ENCODE results near the gene MCTP1.

Gene MCTP1

DNA sequence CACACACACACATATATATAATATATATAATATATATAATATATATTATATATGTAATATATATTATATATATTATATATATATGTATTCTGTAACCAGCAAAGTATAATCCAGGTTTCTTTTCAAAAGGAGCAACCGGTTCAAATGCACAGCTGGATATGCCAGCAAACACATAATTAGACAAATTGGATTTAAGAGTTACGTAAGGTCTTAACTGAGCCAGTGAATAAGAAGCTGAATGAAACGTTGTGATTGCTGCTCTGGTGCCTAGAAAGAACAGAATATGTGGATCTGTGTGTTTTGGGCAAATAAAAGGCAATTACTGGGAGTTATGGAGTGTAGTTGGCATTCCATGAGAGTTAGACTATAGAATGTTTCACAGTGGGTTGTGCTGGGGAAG lies 488.3 kb downstream of the MCTP1 start:
- no peak overlapping the region for H3K4me3 ChIP-seq (ENCODE audit: low read depth, low read length)
- H3K9me3 ChIP-seq, result no peaks in the 10 kb centered on the region
- DNase-seq, result no peak
- no peaks in the 10 kb centered on the region for H3K36me3 ChIP-seq
- H3K4me1 ChIP-seq, result no peaks in the 10 kb centered on the region
- H3K27me3 ChIP-seq, result no peaks in the 10 kb centered on the region
- no peak for TF ChIP-seq CTCF (IDR thresholded peaks at IDR 0.05; ENCODE audit: low read depth, low read length)

DNA sequence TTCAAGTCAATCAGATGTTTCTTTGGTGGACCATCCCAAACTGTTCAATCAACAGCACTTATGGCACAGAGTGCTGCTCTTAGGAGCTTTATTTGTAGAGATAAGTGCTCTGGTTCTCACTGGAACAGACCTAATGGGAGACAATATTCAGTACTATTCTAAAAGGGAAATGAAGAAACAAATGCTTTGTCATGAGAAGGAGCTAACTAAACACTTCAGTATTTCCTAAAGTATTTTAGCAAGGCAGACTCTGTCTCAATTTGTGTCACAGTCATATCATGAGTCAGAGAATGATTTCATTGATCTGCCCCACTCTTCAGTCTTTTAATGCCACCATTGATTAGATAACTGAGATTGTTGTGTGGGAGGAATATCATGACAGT lies 491.1 kb downstream of the MCTP1 start:
- H3K36me3 ChIP-seq, result no peaks in the 10 kb centered on the region
- H3K27me3 ChIP-seq, result no peaks in the 10 kb centered on the region
- DNase-seq, result no peak
- H3K9me3 ChIP-seq, result no peaks in the 10 kb centered on the region
- no peak for TF ChIP-seq CTCF (IDR thresholded peaks at IDR 0.05; ENCODE audit: low read depth, low read length)
- H3K4me1 ChIP-seq, result no peaks in the 10 kb centered on the region
- no peak overlapping the region for H3K4me3 ChIP-seq (ENCODE audit: low read depth, low read length)

DNA sequence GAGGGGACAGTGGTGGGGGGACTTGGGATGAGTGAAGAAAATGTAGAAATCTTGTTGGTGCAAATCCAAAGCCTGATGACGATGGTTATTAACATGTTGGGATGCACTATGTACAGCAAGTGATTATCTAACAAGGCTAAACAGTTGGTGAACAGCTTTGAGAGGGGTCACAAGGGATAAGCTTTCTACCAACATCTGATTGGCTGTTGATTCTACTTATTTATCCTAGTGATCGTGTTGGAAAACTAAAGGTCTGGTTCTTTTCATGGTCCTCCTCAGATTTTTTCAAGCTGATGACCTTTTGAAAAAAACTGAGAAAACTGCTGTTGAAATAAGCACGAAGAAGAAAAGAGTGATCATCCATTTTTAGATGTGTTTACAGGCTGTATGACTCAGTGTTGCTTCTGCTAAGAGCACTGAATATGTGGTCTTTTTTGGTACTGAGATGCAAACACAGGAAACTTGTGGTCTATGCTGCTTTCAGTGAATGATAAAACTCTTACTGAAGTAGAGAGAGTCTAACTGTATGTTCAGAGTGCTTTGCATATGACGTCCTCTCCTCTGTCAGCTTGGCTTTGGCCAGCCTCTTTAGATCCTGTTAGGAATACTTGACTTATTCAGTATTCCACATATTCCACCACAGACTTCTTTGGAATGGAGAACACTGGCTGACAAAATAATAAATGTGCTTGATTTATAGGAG lies 491.6 kb downstream of the MCTP1 start:
- Histone ChIP-seq H3K27me3 (no peaks in the 10 kb centered on the region), H3K36me3 (no peaks in the 10 kb centered on the region), H3K4me1 (no peaks in the 10 kb centered on the region), H3K4me3 (ENCODE audit: low read depth, low read length) (no peak overlapping the region), H3K9me3 (no peaks in the 10 kb centered on the region)
- no peak for TF ChIP-seq CTCF (IDR thresholded peaks at IDR 0.05; ENCODE audit: low read depth, low read length)
- DNase-seq, result no peak

GRCh38 chr5:94791829-94792228 lies 493.1 kb downstream of the MCTP1 start:
- Histone ChIP-seq H3K36me3 (no peaks in the 10 kb centered on the region), H3K27me3 (no peaks in the 10 kb centered on the region), H3K4me1 (no peaks in the 10 kb centered on the region), H3K9me3 (no peaks in the 10 kb centered on the region), H3K4me3 (ENCODE audit: low read depth, low read length) (no peak overlapping the region)
- no peak for TF ChIP-seq CTCF (IDR thresholded peaks at IDR 0.05; ENCODE audit: low read depth, low read length)
- no peak for DNase-seq

GRCh38 chr5:94788527-94788926 lies 496.4 kb downstream of the MCTP1 start:
- no peaks in the 10 kb centered on the region for H3K9me3 ChIP-seq
- H3K27me3 ChIP-seq, result no peaks in the 10 kb centered on the region
- TF ChIP-seq CTCF (IDR thresholded peaks at IDR 0.05; ENCODE audit: low read depth, low read length), result no peak
- no peak overlapping the region for H3K4me3 ChIP-seq (ENCODE audit: low read depth, low read length)
- H3K36me3 ChIP-seq, result no peaks in the 10 kb centered on the region
- no peaks in the 10 kb centered on the region; the same call in 1 of the 2 replicates for H3K4me1 ChIP-seq
- no peak for DNase-seq

Measured in BE2C (cell line).